T1000 (cell line): Measurements from ENCODE around the gene YAP1.

ENCODE experiments used
- DNase-seq: peaks from one replicate; lab custom pipeline; 2025; ENCODE audit warnings: mixed read lengths; lab: John Stamatoyannopoulos, UW

Gene YAP1

DNA sequence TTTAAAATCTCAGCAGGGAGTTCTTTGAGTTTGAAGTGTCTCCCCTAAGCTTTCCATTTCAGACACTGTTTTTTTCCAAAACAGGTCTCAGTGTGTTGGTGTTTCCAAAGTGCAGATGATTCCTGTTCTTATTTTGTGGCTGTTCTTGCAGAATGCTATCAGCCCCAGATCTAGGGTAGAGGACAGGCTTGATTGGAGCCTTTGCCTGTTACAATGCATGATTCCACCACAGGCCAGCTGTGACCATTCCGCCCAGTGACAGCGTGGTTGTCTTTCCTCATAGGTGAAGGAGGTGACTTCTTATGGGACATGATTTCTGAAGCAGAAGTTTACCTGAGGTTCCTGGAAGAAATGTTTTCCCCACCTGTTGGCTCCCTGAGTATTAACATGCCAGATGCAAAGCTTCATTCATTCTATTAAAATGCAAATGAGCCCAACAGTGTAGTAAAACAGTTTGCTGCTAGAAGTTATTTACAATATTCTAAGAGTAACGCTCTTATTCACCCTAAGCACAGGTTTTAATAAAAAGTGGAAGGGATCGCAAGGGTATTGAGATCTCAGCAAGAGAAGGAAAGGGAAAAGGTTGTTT, 170.1 kb downstream of the YAP1 start:
- no peak for DNase-seq
